Astrocyte (in vitro differentiated cells and primary cell): Measurements from ENCODE around the gene DEPDC1B.

Experiments
- CTCF ChIP-seq: IDR thresholded peaks from 2 replicates; pipeline ENCODE4 v1.5.1; 2011; ENCODE audit warnings: low read depth, mild to moderate bottlenecking, inconsistent platforms, low read length, moderate library complexity; ENCODE audit not compliant: insufficient read depth
- EZH2 ChIP-seq: IDR thresholded peaks from 2 replicates; pipeline ENCODE4 v1.6.1; 2012; ENCODE audit warnings: mild to moderate bottlenecking, low read length, inconsistent platforms; ENCODE audit not compliant: insufficient read depth

GRCh38 chr5:60563696-60564324 is 136.2 kb downstream of the DEPDC1B start:
- TF ChIP-seq CTCF: no peak
- no peak for TF ChIP-seq EZH2
